ENCODE measurements around the gene TENT5C.

The TENT5C gene

GRCh38 chr1:117657949-117658660, 52.3 kb downstream of the TENT5C start:
- DNase-seq = no peak

- DNase-seq = no peak
Observed at GRCh38 chr1:117658676-117659075, 52.8 kb downstream of the TENT5C start.

- DNase-seq = no peak
Observed at GRCh38 chr1:117659550-117660270, 53.9 kb downstream of the TENT5C start.

GRCh38 chr1:117660271-117660965, 54.6 kb downstream of the TENT5C start:
- no peak for DNase-seq

- DNase-seq = no peak
Observed at GRCh38 chr1:117661027-117661426, 55.2 kb downstream of the TENT5C start.

GRCh38 chr1:117662667-117663066, 56.8 kb downstream of the TENT5C start:
- DNase-seq = no peak

GRCh38 chr1:117663156-117663902, 57.5 kb downstream of the TENT5C start:
- DNase-seq = no peak

- no peak for DNase-seq
Observed at GRCh38 chr1:117664314-117664713, 58.5 kb downstream of the TENT5C start.

- DNase-seq = no peak
Observed at GRCh38 chr1:117665556-117666270, 59.9 kb downstream of the TENT5C start.

- no peak for DNase-seq
Observed at GRCh38 chr1:117669572-117669971, 63.7 kb downstream of the TENT5C start.

- no peak for DNase-seq
Observed at GRCh38 chr1:117670976-117671780, 65.3 kb downstream of the TENT5C start.

- no peak for DNase-seq
Observed at GRCh38 chr1:117671781-117672501, 66.1 kb downstream of the TENT5C start.

- no peak for DNase-seq
Observed at GRCh38 chr1:117672756-117673155, 66.9 kb downstream of the TENT5C start.

- no peak for DNase-seq
Observed at GRCh38 chr1:117673405-117673804, 67.6 kb downstream of the TENT5C start.

GRCh38 chr1:117674521-117675400, 68.9 kb downstream of the TENT5C start:
- DNase-seq = no peak

- no peak for DNase-seq
Observed at GRCh38 chr1:117675907-117676430, 70.1 kb downstream of the TENT5C start.

GRCh38 chr1:117676615-117677130, 70.8 kb downstream of the TENT5C start:
- no peak for DNase-seq
